ENCODE results near the gene ERCC6. TPM values are rescaled to one million over a fixed set of nuclear protein-coding genes. Genes with fewer than 3 reads are reported as not detected.

The ERCC6 gene
- total and polyA plus RNA-seq, 10 of the 15 experiments (the other 5 are each of a cell fraction or from before 2014, with no cell fraction given): 4.3 to 15.6 (median 7.8) TPM

DNA sequence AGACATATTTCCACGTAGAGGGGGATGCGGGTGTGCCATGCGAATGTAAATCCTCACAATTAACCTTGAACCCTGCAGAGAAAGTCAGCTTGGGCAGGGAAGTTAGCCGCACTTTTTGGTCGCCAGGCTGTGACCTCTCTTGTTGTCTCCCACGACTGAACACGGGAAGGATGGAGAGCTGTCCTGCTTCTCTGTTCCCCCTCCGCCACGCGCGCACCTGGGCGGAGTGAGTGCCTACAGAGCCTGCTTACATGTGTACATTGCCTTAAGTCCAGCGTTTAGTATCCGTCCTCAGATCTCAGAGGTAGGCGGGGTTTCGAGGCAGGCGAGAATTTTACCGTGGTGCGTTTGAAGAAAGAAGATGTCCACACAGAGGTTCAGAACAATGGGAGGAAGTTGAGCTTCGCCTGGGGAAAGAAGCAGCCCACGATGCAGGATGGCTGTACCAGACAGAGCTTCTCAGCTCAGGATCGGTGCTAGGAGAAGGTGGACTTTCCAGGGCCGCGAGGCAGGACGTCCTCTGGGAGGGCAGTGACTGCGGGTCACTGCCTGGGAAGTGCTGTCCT is 482 bp upstream of the ERCC6 start (continued):
- TF ChIP-seq, protein P1, sequence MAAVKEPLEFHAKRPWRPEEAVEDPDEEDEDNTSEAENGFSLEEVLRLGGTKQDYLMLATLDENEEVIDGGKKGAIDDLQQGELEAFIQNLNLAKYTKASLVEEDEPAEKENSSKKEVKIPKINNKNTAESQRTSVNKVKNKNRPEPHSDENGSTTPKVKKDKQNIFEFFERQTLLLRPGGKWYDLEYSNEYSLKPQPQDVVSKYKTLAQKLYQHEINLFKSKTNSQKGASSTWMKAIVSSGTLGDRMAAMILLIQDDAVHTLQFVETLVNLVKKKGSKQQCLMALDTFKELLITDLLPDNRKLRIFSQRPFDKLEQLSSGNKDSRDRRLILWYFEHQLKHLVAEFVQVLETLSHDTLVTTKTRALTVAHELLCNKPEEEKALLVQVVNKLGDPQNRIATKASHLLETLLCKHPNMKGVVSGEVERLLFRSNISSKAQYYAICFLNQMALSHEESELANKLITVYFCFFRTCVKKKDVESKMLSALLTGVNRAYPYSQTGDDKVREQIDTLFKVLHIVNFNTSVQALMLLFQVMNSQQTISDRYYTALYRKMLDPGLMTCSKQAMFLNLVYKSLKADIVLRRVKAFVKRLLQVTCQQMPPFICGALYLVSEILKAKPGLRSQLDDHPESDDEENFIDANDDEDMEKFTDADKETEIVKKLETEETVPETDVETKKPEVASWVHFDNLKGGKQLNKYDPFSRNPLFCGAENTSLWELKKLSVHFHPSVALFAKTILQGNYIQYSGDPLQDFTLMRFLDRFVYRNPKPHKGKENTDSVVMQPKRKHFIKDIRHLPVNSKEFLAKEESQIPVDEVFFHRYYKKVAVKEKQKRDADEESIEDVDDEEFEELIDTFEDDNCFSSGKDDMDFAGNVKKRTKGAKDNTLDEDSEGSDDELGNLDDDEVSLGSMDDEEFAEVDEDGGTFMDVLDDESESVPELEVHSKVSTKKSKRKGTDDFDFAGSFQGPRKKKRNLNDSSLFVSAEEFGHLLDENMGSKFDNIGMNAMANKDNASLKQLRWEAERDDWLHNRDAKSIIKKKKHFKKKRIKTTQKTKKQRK (IDR thresholded peaks at IDR 0.05; ENCODE audit: low read depth, low read length): no peak
- no peak for TF ChIP-seq ZBED1 (IDR thresholded peaks at IDR 0.05; ENCODE audit: borderline replicate concordance)
- no peak for TF ChIP-seq DPF2 (IDR thresholded peaks at IDR 0.05)
- no peak for TF ChIP-seq CBFB (IDR thresholded peaks at IDR 0.05; ENCODE audit: low read depth)
- TF ChIP-seq, protein P2, sequence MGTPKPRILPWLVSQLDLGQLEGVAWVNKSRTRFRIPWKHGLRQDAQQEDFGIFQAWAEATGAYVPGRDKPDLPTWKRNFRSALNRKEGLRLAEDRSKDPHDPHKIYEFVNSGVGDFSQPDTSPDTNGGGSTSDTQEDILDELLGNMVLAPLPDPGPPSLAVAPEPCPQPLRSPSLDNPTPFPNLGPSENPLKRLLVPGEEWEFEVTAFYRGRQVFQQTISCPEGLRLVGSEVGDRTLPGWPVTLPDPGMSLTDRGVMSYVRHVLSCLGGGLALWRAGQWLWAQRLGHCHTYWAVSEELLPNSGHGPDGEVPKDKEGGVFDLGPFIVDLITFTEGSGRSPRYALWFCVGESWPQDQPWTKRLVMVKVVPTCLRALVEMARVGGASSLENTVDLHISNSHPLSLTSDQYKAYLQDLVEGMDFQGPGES (IDR thresholded peaks at IDR 0.05): no peak
- peak; percentile 22 for TF ChIP-seq NBN (IDR thresholded peaks at IDR 0.05)
- TF ChIP-seq, protein P3, sequence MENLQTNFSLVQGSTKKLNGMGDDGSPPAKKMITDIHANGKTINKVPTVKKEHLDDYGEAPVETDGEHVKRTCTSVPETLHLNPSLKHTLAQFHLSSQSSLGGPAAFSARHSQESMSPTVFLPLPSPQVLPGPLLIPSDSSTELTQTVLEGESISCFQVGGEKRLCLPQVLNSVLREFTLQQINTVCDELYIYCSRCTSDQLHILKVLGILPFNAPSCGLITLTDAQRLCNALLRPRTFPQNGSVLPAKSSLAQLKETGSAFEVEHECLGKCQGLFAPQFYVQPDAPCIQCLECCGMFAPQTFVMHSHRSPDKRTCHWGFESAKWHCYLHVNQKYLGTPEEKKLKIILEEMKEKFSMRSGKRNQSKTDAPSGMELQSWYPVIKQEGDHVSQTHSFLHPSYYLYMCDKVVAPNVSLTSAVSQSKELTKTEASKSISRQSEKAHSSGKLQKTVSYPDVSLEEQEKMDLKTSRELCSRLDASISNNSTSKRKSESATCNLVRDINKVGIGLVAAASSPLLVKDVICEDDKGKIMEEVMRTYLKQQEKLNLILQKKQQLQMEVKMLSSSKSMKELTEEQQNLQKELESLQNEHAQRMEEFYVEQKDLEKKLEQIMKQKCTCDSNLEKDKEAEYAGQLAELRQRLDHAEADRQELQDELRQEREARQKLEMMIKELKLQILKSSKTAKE (IDR thresholded peaks at IDR 0.05; ENCODE audit: low read depth, poor library complexity, severe bottlenecking): peak; percentile 51
- no peak for TF ChIP-seq ZNF592 (IDR thresholded peaks at IDR 0.05)
- TF ChIP-seq MTA2 (IDR thresholded peaks at IDR 0.05; ENCODE audit: low read depth): peak; percentile 30; the same call in 1 of the 2 replicates
- 0 out of 2 replicates have a peak, but pooled peaks have one; percentile 22 for TF ChIP-seq BACH1 (IDR thresholded peaks at IDR 0.05; ENCODE audit: borderline replicate concordance)
- TF ChIP-seq TCF12 (IDR thresholded peaks at IDR 0.05; ENCODE audit: low read depth, low read length): 0 out of 2 replicates have a peak, but pooled peaks have one; percentile 27
- no peak for TF ChIP-seq IRF4 (IDR thresholded peaks at IDR 0.05; ENCODE audit: low read depth, low read length)
- 0 out of 2 replicates have a peak, but pooled peaks have one; percentile 28 for TF ChIP-seq ZBTB40 (IDR thresholded peaks at IDR 0.05; ENCODE audit: borderline replicate concordance)

All from GM12878 (cell line).